Liver (tissue), 9 donors: ENCODE data around the gene MRPL41. TPM values are rescaled to one million over a fixed set of nuclear protein-coding genes. Genes with fewer than 3 reads are reported as not detected.

ENCODE experiments used
- DNase-seq: peaks from one replicate; pipeline ENCODE4 v3.0.0-alpha.2; 2017; ENCODE audit warnings: low spot score
- H3K27ac ChIP-seq, 2 donors: one replicate each; pipeline ENCODE4 v1.7.0; 2013; ENCODE audit warnings: inconsistent platforms in 2 of 2, low read length in 2 of 2, control low read depth in 1 of 2, low read depth in 1 of 2, mild to moderate bottlenecking in 1 of 2
- H3K27me3 ChIP-seq, 4 donors: one replicate each; pipeline versions ENCODE4 v1.6.1 to v1.7.0; 2013; ENCODE audit warnings: low read length in 3 of 4, inconsistent platforms in 1 of 4, mild to moderate bottlenecking in 1 of 4, moderate library complexity in 1 of 4; ENCODE audit not compliant: control insufficient read depth in 4 of 4, insufficient read depth in 4 of 4
- H3K36me3 ChIP-seq, 4 donors: one replicate each; pipeline versions ENCODE4 v1.6.1 to v1.7.0; 2013; ENCODE audit warnings: low read length in 3 of 4, mild to moderate bottlenecking in 3 of 4, low read depth in 1 of 4, moderate library complexity in 1 of 4; ENCODE audit not compliant: control insufficient read depth in 4 of 4, insufficient read depth in 3 of 4
- H3K4me1 ChIP-seq, 4 donors: one replicate each; pipeline versions ENCODE4 v1.6.1 to v1.7.0; 2013; ENCODE audit warnings: low read length in 3 of 4, mild to moderate bottlenecking in 3 of 4, moderate library complexity in 1 of 4; ENCODE audit not compliant: control insufficient read depth in 4 of 4, insufficient read depth in 4 of 4
- H3K4me3 ChIP-seq, 3 donors: one replicate each; pipeline versions ENCODE4 v1.6.1 to v1.7.0; 2013; ENCODE audit warnings: low read length in 3 of 3, control low read depth in 1 of 3, low read depth in 1 of 3, mild to moderate bottlenecking in 1 of 3
- H3K9ac ChIP-seq, 2 donors: one replicate each; pipeline ENCODE4 v1.7.0; 2013; ENCODE audit warnings: low read length in 2 of 2, mild to moderate bottlenecking in 2 of 2, moderate library complexity in 2 of 2, control low read depth in 1 of 2, low read depth in 1 of 2
- H3K9me3 ChIP-seq, 4 donors: one replicate each; pipeline versions ENCODE4 v1.6.1 to v1.7.0; 2013; ENCODE audit warnings: low read length in 3 of 4; ENCODE audit not compliant: control insufficient read depth in 4 of 4
- ATF3 ChIP-seq: IDR thresholded peaks from 2 replicates; pipeline ENCODE4 v1.6.1; 2016; ENCODE audit warnings: antibody characterized with exemption
- EGR1 ChIP-seq, 2 donors: IDR thresholded peaks; 2 replicates each; pipeline ENCODE4 v1.6.1; 2016 to 2018; ENCODE audit warnings: antibody characterized with exemption in 2 of 2, low read depth in 2 of 2
- FOXA1 ChIP-seq: IDR thresholded peaks from 2 replicates; pipeline ENCODE4 v1.6.1; 2016; ENCODE audit warnings: antibody characterized with exemption
- FOXA2 ChIP-seq: IDR thresholded peaks from 2 replicates; pipeline ENCODE4 v1.6.1; 2016; ENCODE audit warnings: antibody characterized with exemption
- HNF4A ChIP-seq, 2 donors: conservative IDR thresholded peaks; 2 replicates each; pipeline ENCODE4 v1.6.1; 2016; ENCODE audit warnings: antibody characterized with exemption in 2 of 2, mild to moderate bottlenecking in 2 of 2
- HNF4G ChIP-seq: IDR thresholded peaks from 2 replicates; pipeline ENCODE4 v1.6.1; 2016; ENCODE audit warnings: antibody characterized with exemption
- JUND ChIP-seq, 2 donors: IDR thresholded peaks; 2 replicates each; pipeline ENCODE4 v1.6.1; 2016; ENCODE audit warnings: antibody characterized with exemption in 2 of 2
- MAX ChIP-seq: IDR thresholded peaks from 2 replicates; pipeline ENCODE4 v1.6.1; 2016; ENCODE audit warnings: antibody characterized with exemption
- NR2F2 ChIP-seq: IDR thresholded peaks from 2 replicates; pipeline ENCODE4 v1.6.1; 2016; ENCODE audit warnings: antibody characterized with exemption
- RAD21 ChIP-seq, 2 donors: IDR thresholded peaks; 2 replicates each; pipeline ENCODE4 v1.6.1; 2016; ENCODE audit warnings: antibody characterized with exemption in 2 of 2, mild to moderate bottlenecking in 2 of 2
- RXRA ChIP-seq, 2 donors: IDR thresholded peaks; 2 replicates each; pipeline ENCODE4 v1.6.1; 2017 to 2018; ENCODE audit warnings: antibody characterized with exemption in 2 of 2, mild to moderate bottlenecking in 1 of 2
- TAF1 ChIP-seq: conservative IDR thresholded peaks from 2 replicates; pipeline ENCODE4 v1.6.1; 2016; ENCODE audit warnings: antibody characterized with exemption, mild to moderate bottlenecking
- WGBS: extraction: QIAGEN DNeasy Blood & Tissue Kit; methylation state at CpG from one replicate; pipeline ENCODE4 v1.1.7; 2013; 5-methylcytosine and 5-hydroxymethylcytosine counted together
- polyA plus RNA-seq, 2 donors: library from polyadenylated mRNA; stranded (reverse) in 1 of 2; unstranded in 1 of 2; fragments of 200-250 nt in 1 of 2; fragments of >200 nt in 1 of 2; fragmentation: Nextera tagmentation in 1 of 2; extraction: Ambion mirVana in 1 of 2; gene quantifications; one replicate each; pipeline versions ENCODE4 v1.2.1 to v1.2.3, GENCODE V29; 2013 to 2015
- total RNA-seq, 2 donors: library from RNA; depleted of rRNA; stranded (reverse); fragments of >200 nt; gene quantifications; one replicate each; pipeline ENCODE4 v1.2.3, GENCODE V29; 2014
- TF ChIP-seq, protein P1 (sequence below): IDR thresholded peaks from 2 replicates; pipeline ENCODE4 v1.6.1; 2016; ENCODE audit warnings: antibody characterized with exemption, mild to moderate bottlenecking
- TF ChIP-seq, protein P2 (sequence below): fragments of 150-350 bp; IDR thresholded peaks from 2 replicates; pipeline ENCODE4 v1.5.1; 2017; ENCODE audit warnings: improper control_type of control experiment, low read depth, low read length; ENCODE audit not compliant: missing input control
- TF ChIP-seq, protein P3 (sequence below): IDR thresholded peaks from 2 replicates; pipeline ENCODE4 v1.6.1; 2016; ENCODE audit warnings: antibody characterized with exemption
- donor health status: healthy.
- donor health status: healthy.
- donor health status: healthy.
- donor health status: healthy.
- donor health status: healthy.

MRPL41 gene
- total and polyA plus RNA-seq, 4 donors, result 31.7 to 120 (median 49.3) TPM

DNA sequence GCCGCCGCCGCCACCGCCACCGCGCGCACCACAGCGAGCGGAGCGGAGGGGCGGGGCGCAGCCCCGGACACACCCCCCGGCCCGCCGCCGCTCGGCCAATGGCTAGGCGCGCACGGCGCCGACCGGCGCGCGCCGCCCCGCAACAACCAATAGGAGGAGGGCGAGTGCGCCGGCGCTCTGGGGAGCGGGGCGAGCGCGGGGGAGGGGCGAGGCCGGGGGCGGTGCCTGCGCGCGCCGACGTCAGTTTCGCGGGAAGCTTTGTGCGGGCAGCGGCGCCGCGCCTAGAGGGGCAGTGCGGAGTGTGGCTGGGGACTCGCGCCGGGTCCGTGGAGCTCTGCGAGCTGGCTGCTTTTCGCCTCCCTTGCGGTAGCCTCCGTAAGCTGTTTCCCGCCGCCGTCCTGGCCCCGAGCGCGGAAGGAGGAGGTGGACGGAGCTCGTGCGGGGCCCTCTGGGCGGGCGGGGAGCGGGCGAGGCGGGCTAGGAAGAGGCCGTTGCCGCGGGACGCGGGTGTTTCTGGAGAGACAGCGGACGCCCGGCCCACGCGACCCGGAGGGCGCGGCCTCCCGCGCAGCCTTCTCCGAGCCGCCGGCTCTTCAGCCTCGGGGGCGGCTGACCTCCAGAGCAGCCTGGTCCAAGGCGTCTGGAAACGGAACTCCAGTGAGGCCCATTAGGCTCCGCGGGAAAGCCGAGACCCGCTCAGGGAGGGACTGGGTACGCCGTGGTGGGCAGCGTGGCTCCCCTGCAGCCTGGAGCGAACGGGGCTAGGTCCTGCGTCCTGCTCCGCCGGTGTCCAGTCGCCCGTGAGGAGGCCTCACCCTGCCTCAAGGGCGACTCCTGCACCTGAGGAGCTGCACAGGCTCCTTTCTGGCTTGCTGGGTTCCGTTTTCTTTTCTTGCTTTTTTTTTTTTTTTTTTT, 39.0 kb downstream of the MRPL41 start, which contains the start of gene ZMYND19 (continued):
- TF ChIP-seq HNF4G, result no peak
- no peak for TF ChIP-seq NR2F2
- no peak for TF ChIP-seq EGR1 (IDR thresholded peaks at IDR 0.05; ENCODE audit: low read depth in 2 of 2)
- no peak for TF ChIP-seq FOXA2
- TF ChIP-seq, protein P1, sequence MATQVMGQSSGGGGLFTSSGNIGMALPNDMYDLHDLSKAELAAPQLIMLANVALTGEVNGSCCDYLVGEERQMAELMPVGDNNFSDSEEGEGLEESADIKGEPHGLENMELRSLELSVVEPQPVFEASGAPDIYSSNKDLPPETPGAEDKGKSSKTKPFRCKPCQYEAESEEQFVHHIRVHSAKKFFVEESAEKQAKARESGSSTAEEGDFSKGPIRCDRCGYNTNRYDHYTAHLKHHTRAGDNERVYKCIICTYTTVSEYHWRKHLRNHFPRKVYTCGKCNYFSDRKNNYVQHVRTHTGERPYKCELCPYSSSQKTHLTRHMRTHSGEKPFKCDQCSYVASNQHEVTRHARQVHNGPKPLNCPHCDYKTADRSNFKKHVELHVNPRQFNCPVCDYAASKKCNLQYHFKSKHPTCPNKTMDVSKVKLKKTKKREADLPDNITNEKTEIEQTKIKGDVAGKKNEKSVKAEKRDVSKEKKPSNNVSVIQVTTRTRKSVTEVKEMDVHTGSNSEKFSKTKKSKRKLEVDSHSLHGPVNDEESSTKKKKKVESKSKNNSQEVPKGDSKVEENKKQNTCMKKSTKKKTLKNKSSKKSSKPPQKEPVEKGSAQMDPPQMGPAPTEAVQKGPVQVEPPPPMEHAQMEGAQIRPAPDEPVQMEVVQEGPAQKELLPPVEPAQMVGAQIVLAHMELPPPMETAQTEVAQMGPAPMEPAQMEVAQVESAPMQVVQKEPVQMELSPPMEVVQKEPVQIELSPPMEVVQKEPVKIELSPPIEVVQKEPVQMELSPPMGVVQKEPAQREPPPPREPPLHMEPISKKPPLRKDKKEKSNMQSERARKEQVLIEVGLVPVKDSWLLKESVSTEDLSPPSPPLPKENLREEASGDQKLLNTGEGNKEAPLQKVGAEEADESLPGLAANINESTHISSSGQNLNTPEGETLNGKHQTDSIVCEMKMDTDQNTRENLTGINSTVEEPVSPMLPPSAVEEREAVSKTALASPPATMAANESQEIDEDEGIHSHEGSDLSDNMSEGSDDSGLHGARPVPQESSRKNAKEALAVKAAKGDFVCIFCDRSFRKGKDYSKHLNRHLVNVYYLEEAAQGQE, result no peak
- no peak for TF ChIP-seq RAD21 (IDR thresholded peaks at IDR 0.05)
- no peak for TF ChIP-seq JUND (IDR thresholded peaks at IDR 0.05)
- TF ChIP-seq HNF4A (conservative IDR thresholded peaks at IDR 0.05), result no peak
- no peak for TF ChIP-seq MAX

GRCh38 chr9:137592767-137593166, 41.1 kb downstream of the MRPL41 start:
- H3K27ac ChIP-seq, result no peak overlapping the region
- no peak for DNase-seq
- H3K36me3 ChIP-seq, result peaks cover 0 to 6% (median 0%) of the 10 kb centered on the region in 4 donors
- no peaks in the 10 kb centered on the region for H3K9me3 ChIP-seq
- no peaks in the 10 kb centered on the region for H3K27me3 ChIP-seq
- no peak overlapping the region for H3K4me3 ChIP-seq
- TF ChIP-seq, protein P2, sequence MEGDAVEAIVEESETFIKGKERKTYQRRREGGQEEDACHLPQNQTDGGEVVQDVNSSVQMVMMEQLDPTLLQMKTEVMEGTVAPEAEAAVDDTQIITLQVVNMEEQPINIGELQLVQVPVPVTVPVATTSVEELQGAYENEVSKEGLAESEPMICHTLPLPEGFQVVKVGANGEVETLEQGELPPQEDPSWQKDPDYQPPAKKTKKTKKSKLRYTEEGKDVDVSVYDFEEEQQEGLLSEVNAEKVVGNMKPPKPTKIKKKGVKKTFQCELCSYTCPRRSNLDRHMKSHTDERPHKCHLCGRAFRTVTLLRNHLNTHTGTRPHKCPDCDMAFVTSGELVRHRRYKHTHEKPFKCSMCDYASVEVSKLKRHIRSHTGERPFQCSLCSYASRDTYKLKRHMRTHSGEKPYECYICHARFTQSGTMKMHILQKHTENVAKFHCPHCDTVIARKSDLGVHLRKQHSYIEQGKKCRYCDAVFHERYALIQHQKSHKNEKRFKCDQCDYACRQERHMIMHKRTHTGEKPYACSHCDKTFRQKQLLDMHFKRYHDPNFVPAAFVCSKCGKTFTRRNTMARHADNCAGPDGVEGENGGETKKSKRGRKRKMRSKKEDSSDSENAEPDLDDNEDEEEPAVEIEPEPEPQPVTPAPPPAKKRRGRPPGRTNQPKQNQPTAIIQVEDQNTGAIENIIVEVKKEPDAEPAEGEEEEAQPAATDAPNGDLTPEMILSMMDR, result no peak
- no peak for TF ChIP-seq NR2F2
- TF ChIP-seq, protein P3, sequence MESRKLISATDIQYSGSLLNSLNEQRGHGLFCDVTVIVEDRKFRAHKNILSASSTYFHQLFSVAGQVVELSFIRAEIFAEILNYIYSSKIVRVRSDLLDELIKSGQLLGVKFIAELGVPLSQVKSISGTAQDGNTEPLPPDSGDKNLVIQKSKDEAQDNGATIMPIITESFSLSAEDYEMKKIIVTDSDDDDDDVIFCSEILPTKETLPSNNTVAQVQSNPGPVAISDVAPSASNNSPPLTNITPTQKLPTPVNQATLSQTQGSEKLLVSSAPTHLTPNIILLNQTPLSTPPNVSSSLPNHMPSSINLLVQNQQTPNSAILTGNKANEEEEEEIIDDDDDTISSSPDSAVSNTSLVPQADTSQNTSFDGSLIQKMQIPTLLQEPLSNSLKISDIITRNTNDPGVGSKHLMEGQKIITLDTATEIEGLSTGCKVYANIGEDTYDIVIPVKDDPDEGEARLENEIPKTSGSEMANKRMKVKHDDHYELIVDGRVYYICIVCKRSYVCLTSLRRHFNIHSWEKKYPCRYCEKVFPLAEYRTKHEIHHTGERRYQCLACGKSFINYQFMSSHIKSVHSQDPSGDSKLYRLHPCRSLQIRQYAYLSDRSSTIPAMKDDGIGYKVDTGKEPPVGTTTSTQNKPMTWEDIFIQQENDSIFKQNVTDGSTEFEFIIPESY, result no peak
- no peak for TF ChIP-seq TAF1
- peak; percentile 15 for TF ChIP-seq FOXA1
- no peak for TF ChIP-seq JUND (IDR thresholded peaks at IDR 0.05)
- TF ChIP-seq MAX, result no peak
- no peak for TF ChIP-seq HNF4G
- TF ChIP-seq RAD21 (IDR thresholded peaks at IDR 0.05), result no peak
- peak; percentile 45 for TF ChIP-seq FOXA2
- TF ChIP-seq, protein P1, result no peak
- no peak for TF ChIP-seq RXRA (IDR thresholded peaks at IDR 0.05)
- TF ChIP-seq ATF3, result no peak
- H3K4me1 ChIP-seq, result peaks cover 5 to 30% (median 22%) of the 10 kb centered on the region in 4 donors
- H3K9ac ChIP-seq, result peak overlapping the region in 1 of 2 donors; percentile 22
- 29% methylated on average over 7 of the region's 7 CpGs for WGBS
